Gastroesophageal sphincter (tissue), 4 donors: ENCODE results near the gene GRID2. TPM values are rescaled to one million over a fixed set of nuclear protein-coding genes. Genes with fewer than 3 reads are reported as not detected.

Experiments
- ATAC-seq: fragments of 150-250 bp; one replicate; pipeline ENCODE4 v1.9.1; 2016; ENCODE audit warnings: mild to moderate bottlenecking, moderate library complexity
- H3K27ac ChIP-seq, 4 donors: fragments of 200-600 bp; sonication (generic) in 3 of 4; 1 replicate in 3 of 4; 2 replicates in 1 of 4; pipeline ENCODE4 v1.5.1; 2016 to 2019
- H3K27me3 ChIP-seq: fragments of 200-600 bp; sonication (generic); one replicate; pipeline ENCODE4 v1.5.1; 2019
- H3K36me3 ChIP-seq, 2 donors: fragments of 200-600 bp; sonication (generic); one replicate each; pipeline ENCODE4 v1.5.1; 2019; ENCODE audit warnings: control low read depth in 1 of 2
- H3K4me1 ChIP-seq, 3 donors: fragments of 200-600 bp; sonication (generic); 1 replicate in 2 of 3; 2 replicates in 1 of 3; pipeline ENCODE4 v1.5.1; 2016 to 2019; ENCODE audit warnings: control low read depth in 2 of 3
- H3K4me3 ChIP-seq, 2 donors: fragments of 200-600 bp; sonication (generic); one replicate each; pipeline ENCODE4 v1.5.1; 2019; ENCODE audit warnings: mild to moderate bottlenecking in 1 of 2, moderate library complexity in 1 of 2
- H3K9me3 ChIP-seq, 3 donors: fragments of 200-600 bp; sonication (generic); one replicate each; pipeline ENCODE4 v1.5.1; 2017 to 2019; ENCODE audit warnings: control low read depth in 2 of 3
- CTCF ChIP-seq, 4 experiments: fragments of 200-600 bp in 2 of 4; fragments of 450-650 bp in 2 of 4; sonication (generic) in 1 of 4; IDR thresholded peaks; one replicate each; pipeline ENCODE4 v1.5.1; 2017 to 2019; ENCODE audit warnings: antibody characterized with exemption in 4 of 4, mild to moderate bottlenecking in 2 of 4, moderate library complexity in 2 of 4
- EP300 ChIP-seq: sonication (generic); formaldehyde crosslinking; IDR thresholded peaks from one replicate; pipeline ENCODE4 v1.6.1; 2017; ENCODE audit warnings: antibody characterized with exemption, mild to moderate bottlenecking
- POLR2A ChIP-seq, 2 donors: fragments of 450-650 bp; IDR thresholded peaks; one replicate each; pipeline ENCODE4 v1.6.1; 2017; ENCODE audit warnings: antibody characterized with exemption in 2 of 2, mild to moderate bottlenecking in 2 of 2, moderate library complexity in 1 of 2
- POLR2AphosphoS5 ChIP-seq: sonication (generic); formaldehyde crosslinking; IDR thresholded peaks from one replicate; pipeline ENCODE4 v1.6.1; 2017; ENCODE audit warnings: antibody characterized with exemption
- WGBS, 2 donors: methylation state at CpG; one replicate each; pipeline ENCODE4 v1.1.5; 2018; ENCODE audit warnings: low coverage in 1 of 2; 5-methylcytosine and 5-hydroxymethylcytosine counted together
- total RNA-seq, 4 donors: library from RNA; depleted of rRNA; stranded (reverse); fragments of >200 nt; gene quantifications; one replicate each; pipeline ENCODE4 v1.1.0, GENCODE V29; 2016

The GRID2 gene
- total RNA-seq, 4 donors from 2014 or later: 0.81 TPM; not detected in 3

GRCh38 chr4:92615049-92615448 is 311.3 kb downstream of the GRID2 start:
- ATAC-seq: no peak
- 40 to 58% methylated on average over 1 of the region's 1 CpG for WGBS, 2 donors
- H3K27ac ChIP-seq: no peak overlapping the region
- H3K36me3 ChIP-seq: no peaks in the 10 kb centered on the region
- no peaks in the 10 kb centered on the region for H3K9me3 ChIP-seq
- no peak overlapping the region for H3K4me3 ChIP-seq
- TF ChIP-seq POLR2AphosphoS5 (no peak), EP300 (no peak)
- no peaks in the 10 kb centered on the region for H3K27me3 ChIP-seq
- no peaks in the 10 kb centered on the region for H3K4me1 ChIP-seq

GRCh38 chr4:92618968-92619367 is 315.2 kb downstream of the GRID2 start:
- Histone ChIP-seq H3K27me3 (no peaks in the 10 kb centered on the region), H3K27ac (no peak overlapping the region), H3K9me3 (no peaks in the 10 kb centered on the region), H3K4me1 (no peaks in the 10 kb centered on the region), H3K36me3 (no peaks in the 10 kb centered on the region), H3K4me3 (no peak overlapping the region)
- 58 to 80% methylated on average over 2 of the region's 2 CpGs for WGBS, 2 donors
- TF ChIP-seq EP300 (no peak), POLR2A (IDR thresholded peaks at IDR 0.05) (no peak), CTCF (IDR thresholded peaks at IDR 0.05) (no peak), POLR2AphosphoS5 (no peak)
- no peak for ATAC-seq

GRCh38 chr4:92629302-92629701 is 325.5 kb downstream of the GRID2 start:
- no peak for ATAC-seq
- H3K27me3 ChIP-seq: no peaks in the 10 kb centered on the region
- 76 to 86% methylated on average over 2 of the region's 2 CpGs for WGBS, 2 donors
- H3K27ac ChIP-seq: no peak overlapping the region
- TF ChIP-seq POLR2A (IDR thresholded peaks at IDR 0.05): no peak
- TF ChIP-seq CTCF (IDR thresholded peaks at IDR 0.05): no peak
- TF ChIP-seq POLR2AphosphoS5: no peak
- TF ChIP-seq EP300: no peak
- H3K4me1 ChIP-seq: no peaks in the 10 kb centered on the region
- no peaks in the 10 kb centered on the region for H3K9me3 ChIP-seq
- H3K4me3 ChIP-seq: no peak overlapping the region
- no peaks in the 10 kb centered on the region for H3K36me3 ChIP-seq

- WGBS, 2 donors: 54 to 55% methylated on average over 3 of the region's 3 CpGs
- ATAC-seq: no peak
Observed at GRCh38 chr4:92634882-92635281, 331.1 kb downstream of the GRID2 start.

GRCh38 chr4:92636038-92636806 is 332.5 kb downstream of the GRID2 start:
- no peaks in the 10 kb centered on the region for H3K27me3 ChIP-seq
- H3K27ac ChIP-seq: no peak overlapping the region
- no peak overlapping the region for H3K4me3 ChIP-seq
- WGBS, 2 donors: 32 to 48% methylated on average over 2 to 6 of the region's 6 CpGs
- no peak for ATAC-seq
- H3K36me3 ChIP-seq: no peaks in the 10 kb centered on the region
- H3K4me1 ChIP-seq: no peaks in the 10 kb centered on the region
- TF ChIP-seq EP300: no peak
- TF ChIP-seq POLR2AphosphoS5: no peak
- no peak for TF ChIP-seq POLR2A (IDR thresholded peaks at IDR 0.05)
- no peak for TF ChIP-seq CTCF (IDR thresholded peaks at IDR 0.05)
- no peaks in the 10 kb centered on the region for H3K9me3 ChIP-seq

More at GRCh38 chr4:92634882-92635281, 331.1 kb downstream of the GRID2 start:
- Histone ChIP-seq H3K27me3 (no peaks in the 10 kb centered on the region), H3K36me3 (no peaks in the 10 kb centered on the region), H3K4me1 (no peaks in the 10 kb centered on the region), H3K4me3 (no peak overlapping the region), H3K27ac (no peak overlapping the region), H3K9me3 (no peaks in the 10 kb centered on the region)
- TF ChIP-seq POLR2AphosphoS5 (no peak), CTCF (IDR thresholded peaks at IDR 0.05) (no peak), POLR2A (IDR thresholded peaks at IDR 0.05) (no peak), EP300 (no peak)
